Suprapubic skin (tissue), 4 donors: Measurements from ENCODE around the gene TEX29. TPM values are rescaled to one million over a fixed set of nuclear protein-coding genes. Genes with fewer than 3 reads are reported as not detected.

Experiments used
- DNase-seq, 2 donors: peaks; one replicate each; pipeline ENCODE4 v3.0.0-alpha.2; 2019; ENCODE audit warnings: low spot score in 2 of 2
- H3K27ac ChIP-seq: fragments of 200-600 bp; sonication (generic); one replicate; pipeline ENCODE4 v1.5.1; 2019
- H3K27me3 ChIP-seq: fragments of 200-600 bp; sonication (generic); one replicate; pipeline ENCODE4 v1.5.1; 2019
- H3K36me3 ChIP-seq: fragments of 200-600 bp; sonication (generic); one replicate; pipeline ENCODE4 v1.5.1; 2019
- H3K4me1 ChIP-seq: fragments of 200-600 bp; sonication (generic); one replicate; pipeline ENCODE4 v1.5.1; 2019
- H3K4me3 ChIP-seq: fragments of 200-600 bp; sonication (generic); one replicate; pipeline ENCODE4 v1.5.1; 2019; ENCODE audit warnings: mild to moderate bottlenecking
- H3K9me3 ChIP-seq: fragments of 200-600 bp; sonication (generic); one replicate; pipeline ENCODE4 v1.5.1; 2019
- EP300 ChIP-seq: sonication (generic); formaldehyde crosslinking; IDR thresholded peaks from one replicate; pipeline ENCODE4 v1.6.1; 2017; ENCODE audit warnings: antibody characterized with exemption
- POLR2A ChIP-seq, 2 donors: fragments of 450-650 bp; IDR thresholded peaks; one replicate each; pipeline ENCODE4 v1.6.1; 2017; ENCODE audit warnings: antibody characterized with exemption in 2 of 2, mild to moderate bottlenecking in 2 of 2, moderate library complexity in 2 of 2
- POLR2AphosphoS5 ChIP-seq, 3 donors: sonication (generic); formaldehyde crosslinking; IDR thresholded peaks; one replicate each; pipeline ENCODE4 v1.6.1; 2017; ENCODE audit warnings: antibody characterized with exemption in 3 of 3
- WGBS: methylation state at CpG from one replicate; pipeline ENCODE4 v1.1.5; 2018; 5-methylcytosine and 5-hydroxymethylcytosine counted together
- total RNA-seq, 4 donors: library from RNA; depleted of rRNA; stranded (reverse); fragments of >200 nt; gene quantifications; one replicate each; pipeline ENCODE4 v1.1.0, GENCODE V29; 2016
- TF ChIP-seq, protein P1 (sequence below), 2 donors: fragments of 200-600 bp in 1 of 2; fragments of 450-650 bp in 1 of 2; sonication (generic) in 1 of 2; IDR thresholded peaks; one replicate each; pipeline ENCODE4 v1.5.1; 2016 to 2019; ENCODE audit warnings: antibody characterized with exemption in 2 of 2, mild to moderate bottlenecking in 1 of 2, moderate library complexity in 1 of 2

Gene TEX29
- total RNA-seq, 4 donors from 2014 or later, result not detected

DNA sequence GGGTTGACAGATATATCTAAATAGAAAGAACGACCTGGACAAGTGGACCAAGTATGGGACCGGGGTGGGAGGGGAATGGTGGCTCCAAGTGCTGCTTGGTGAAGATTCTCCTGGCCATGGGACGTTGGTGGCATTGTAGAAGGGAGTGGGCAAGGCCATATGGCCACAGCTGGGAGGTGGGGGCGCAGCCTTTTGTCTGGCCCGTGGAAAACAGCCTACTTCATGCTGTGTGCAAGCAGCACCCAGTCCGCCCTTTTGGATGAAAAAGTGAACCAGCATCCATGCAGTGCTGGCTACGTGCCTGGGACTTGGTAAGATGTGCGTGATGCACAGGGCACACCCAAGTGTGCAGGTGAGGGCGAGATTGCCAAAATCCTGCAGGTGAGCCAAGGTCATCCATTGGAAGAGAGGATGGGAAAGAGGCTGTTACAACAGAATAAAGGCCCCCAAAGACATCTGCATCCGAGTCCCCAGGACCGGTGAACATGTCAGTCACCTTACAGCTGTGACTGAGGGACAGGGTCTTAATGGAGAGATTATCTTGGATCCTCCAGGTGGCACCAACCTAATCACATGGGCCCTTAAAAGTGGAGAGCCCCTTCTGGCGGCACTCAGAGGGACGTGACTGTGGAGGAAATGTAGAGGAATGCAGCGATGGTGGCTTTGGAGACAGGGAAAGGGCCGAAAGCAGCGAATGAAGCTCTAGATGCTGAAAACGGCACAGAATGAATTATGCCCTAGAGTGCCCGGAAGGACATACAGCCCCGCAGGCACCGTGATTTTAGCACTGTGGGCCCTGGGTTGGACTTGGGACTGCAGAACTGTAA lies 40.8 kb downstream of the TEX29 start:
- Histone ChIP-seq H3K27ac (no peak overlapping the region), H3K27me3 (peaks cover 28% of the 10 kb centered on the region), H3K9me3 (no peaks in the 10 kb centered on the region), H3K36me3 (no peaks in the 10 kb centered on the region), H3K4me1 (no peaks in the 10 kb centered on the region), H3K4me3 (no peak overlapping the region)
- WGBS, result 81% methylated on average over 20 of the region's 20 CpGs
- no peak for DNase-seq
- TF ChIP-seq EP300 (no peak), POLR2AphosphoS5 (IDR thresholded peaks at IDR 0.05) (no peak), POLR2A (IDR thresholded peaks at IDR 0.05) (no peak)
- TF ChIP-seq, protein P1, sequence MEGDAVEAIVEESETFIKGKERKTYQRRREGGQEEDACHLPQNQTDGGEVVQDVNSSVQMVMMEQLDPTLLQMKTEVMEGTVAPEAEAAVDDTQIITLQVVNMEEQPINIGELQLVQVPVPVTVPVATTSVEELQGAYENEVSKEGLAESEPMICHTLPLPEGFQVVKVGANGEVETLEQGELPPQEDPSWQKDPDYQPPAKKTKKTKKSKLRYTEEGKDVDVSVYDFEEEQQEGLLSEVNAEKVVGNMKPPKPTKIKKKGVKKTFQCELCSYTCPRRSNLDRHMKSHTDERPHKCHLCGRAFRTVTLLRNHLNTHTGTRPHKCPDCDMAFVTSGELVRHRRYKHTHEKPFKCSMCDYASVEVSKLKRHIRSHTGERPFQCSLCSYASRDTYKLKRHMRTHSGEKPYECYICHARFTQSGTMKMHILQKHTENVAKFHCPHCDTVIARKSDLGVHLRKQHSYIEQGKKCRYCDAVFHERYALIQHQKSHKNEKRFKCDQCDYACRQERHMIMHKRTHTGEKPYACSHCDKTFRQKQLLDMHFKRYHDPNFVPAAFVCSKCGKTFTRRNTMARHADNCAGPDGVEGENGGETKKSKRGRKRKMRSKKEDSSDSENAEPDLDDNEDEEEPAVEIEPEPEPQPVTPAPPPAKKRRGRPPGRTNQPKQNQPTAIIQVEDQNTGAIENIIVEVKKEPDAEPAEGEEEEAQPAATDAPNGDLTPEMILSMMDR (IDR thresholded peaks at IDR 0.05), result no peak

DNA sequence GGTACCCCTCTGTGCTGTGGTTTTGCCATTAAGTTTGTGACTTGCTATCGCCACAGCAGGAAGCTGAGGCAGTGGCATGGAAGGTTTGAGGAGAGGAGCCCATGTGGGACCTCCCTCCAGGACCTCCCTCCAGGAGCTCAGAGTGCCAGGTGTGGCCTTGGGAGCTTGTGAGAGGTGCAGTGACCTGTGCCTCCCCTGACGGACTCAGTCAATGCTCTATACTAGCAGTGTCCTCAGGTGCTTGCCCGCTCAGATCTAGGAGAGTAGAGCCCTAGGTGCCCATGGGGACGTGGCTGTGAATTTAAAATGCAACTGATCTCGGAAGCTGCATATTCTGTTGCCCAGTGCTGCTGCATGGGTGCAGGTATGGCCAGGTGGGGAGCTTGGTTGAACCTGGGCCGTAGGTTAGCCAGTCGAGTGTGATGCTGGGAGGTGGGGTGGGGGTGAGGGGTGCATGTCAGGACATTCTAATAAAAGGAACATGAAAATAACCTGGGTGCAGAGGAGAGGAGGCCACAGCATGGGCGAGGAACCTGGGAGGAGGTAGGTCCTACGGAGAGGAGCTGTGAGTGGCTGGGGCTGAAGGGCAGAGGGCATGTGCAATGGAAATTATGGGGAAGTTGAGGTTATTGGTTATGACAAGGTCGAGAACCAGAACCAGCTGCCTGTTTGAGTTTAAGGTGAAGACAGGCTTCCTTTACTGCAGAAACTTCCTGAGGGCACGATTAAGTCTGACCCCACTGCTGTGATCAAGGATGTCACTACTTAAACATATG lies 41.6 kb downstream of the TEX29 start:
- DNase-seq, result no peak
- Histone ChIP-seq H3K4me3 (no peak overlapping the region), H3K27ac (no peak overlapping the region), H3K27me3 (peaks cover 28% of the 10 kb centered on the region), H3K36me3 (no peaks in the 10 kb centered on the region), H3K4me1 (no peaks in the 10 kb centered on the region), H3K9me3 (no peaks in the 10 kb centered on the region)
- no peak for TF ChIP-seq POLR2A (IDR thresholded peaks at IDR 0.05)
- TF ChIP-seq, protein P1 (IDR thresholded peaks at IDR 0.05), result no peak
- TF ChIP-seq POLR2AphosphoS5 (IDR thresholded peaks at IDR 0.05), result no peak
- TF ChIP-seq EP300, result no peak
- 80% methylated on average over 11 of the region's 11 CpGs for WGBS

DNA sequence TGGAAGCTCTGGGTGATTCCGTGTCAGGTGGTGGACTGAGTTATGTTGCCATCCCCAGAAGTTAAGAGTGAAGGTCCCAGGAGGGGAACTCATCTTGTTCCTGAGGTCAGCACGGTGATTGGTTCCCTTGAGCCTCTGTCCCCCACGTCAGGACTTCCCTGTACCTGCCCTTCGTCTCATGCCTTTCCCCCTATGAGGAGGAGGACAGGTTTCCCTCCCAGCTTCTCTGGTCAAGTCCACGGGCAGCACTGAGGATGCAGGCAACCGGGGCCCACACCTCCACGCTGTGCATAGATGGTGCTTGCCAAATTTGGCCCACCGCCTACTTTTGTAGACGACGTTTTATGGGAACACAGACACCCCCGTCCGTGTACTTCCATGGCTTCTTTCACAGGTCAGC lies 42.7 kb downstream of the TEX29 start:
- Histone ChIP-seq H3K9me3 (no peaks in the 10 kb centered on the region), H3K27me3 (peaks cover 28% of the 10 kb centered on the region), H3K4me3 (no peak overlapping the region), H3K36me3 (no peaks in the 10 kb centered on the region), H3K4me1 (no peaks in the 10 kb centered on the region), H3K27ac (no peak overlapping the region)
- DNase-seq, result no peak
- TF ChIP-seq POLR2AphosphoS5 (IDR thresholded peaks at IDR 0.05) (no peak), POLR2A (IDR thresholded peaks at IDR 0.05) (no peak), EP300 (no peak)
- TF ChIP-seq, protein P1 (IDR thresholded peaks at IDR 0.05), result no peak
- WGBS, result 76% methylated on average over 12 of the region's 12 CpGs

DNA sequence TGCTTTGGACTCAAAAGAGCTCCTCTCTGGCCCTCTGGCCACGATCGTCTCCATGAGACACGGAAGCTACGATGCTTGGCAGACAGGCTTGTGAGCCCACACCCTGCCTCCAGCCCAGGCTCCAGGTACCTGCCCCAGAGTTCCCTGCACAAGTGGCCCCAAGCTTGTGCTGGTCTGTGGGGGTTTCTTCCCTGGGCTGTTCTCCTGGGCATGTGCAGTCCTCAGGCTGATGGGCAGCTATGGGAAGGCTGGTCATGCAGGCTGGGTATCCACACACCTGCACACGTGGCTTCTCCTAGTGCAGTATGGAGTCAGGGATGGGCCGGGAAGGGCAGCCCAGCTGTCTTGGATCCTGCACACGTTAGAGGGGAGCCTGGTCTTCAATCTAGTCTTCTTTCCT lies 43.1 kb downstream of the TEX29 start:
- no peak for DNase-seq
- no peak overlapping the region for H3K4me3 ChIP-seq
- WGBS, result 79% methylated on average over 7 of the region's 7 CpGs
- H3K27ac ChIP-seq, result no peak overlapping the region
- no peak for TF ChIP-seq POLR2A (IDR thresholded peaks at IDR 0.05)
- TF ChIP-seq, protein P1 (IDR thresholded peaks at IDR 0.05), result no peak
- TF ChIP-seq POLR2AphosphoS5 (IDR thresholded peaks at IDR 0.05), result no peak
- TF ChIP-seq EP300, result no peak
- H3K4me1 ChIP-seq, result no peaks in the 10 kb centered on the region
- no peaks in the 10 kb centered on the region for H3K36me3 ChIP-seq
- peaks cover 28% of the 10 kb centered on the region for H3K27me3 ChIP-seq
- no peaks in the 10 kb centered on the region for H3K9me3 ChIP-seq
